ENCODE data around the gene TNFSF13.

Gene TNFSF13

DNA sequence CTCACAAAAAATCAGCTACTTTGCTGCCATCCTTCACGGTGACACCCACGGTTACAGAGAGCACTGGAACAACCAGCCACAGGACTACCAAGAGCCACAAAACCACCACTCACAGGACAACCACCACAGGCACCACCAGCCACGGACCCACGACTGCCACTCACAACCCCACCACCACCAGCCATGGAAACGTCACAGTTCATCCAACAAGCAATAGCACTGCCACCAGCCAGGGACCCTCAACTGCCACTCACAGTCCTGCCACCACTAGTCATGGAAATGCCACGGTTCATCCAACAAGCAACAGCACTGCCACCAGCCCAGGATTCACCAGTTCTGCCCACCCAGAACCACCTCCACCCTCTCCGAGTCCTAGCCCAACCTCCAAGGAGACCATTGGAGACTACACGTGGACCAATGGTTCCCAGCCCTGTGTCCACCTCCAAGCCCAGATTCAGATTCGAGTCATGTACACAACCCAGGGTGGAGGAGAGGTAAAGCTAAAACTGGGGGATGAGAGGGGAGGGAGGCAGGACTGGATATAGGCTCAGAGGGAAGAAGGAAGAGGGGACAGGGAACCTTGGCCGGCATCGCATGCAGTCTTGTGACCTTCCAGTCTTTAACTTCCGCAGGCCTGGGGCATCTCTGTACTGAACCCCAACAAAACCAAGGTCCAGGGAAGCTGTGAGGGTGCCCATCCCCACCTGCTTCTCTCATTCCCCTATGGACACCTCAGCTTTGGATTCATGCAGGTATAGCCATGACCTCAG, 21.5 kb downstream of the TNFSF13 start:
- Histone ChIP-seq H4K20me1 (ENCODE audit: insufficient read depth, low read length) (peaks cover 37% of the 10 kb centered on the region), H3K27me3 (ENCODE audit: low read depth, low read length) (no peaks in the 10 kb centered on the region), H3K4me3 (ENCODE audit: low read length) (peak overlapping the region; percentile 30), H3K79me2 (ENCODE audit: low read length) (peaks cover 63% of the 10 kb centered on the region), H3K4me1 (ENCODE audit: low read length) (peaks cover 73% of the 10 kb centered on the region), H3K9ac (ENCODE audit: low read length) (peak overlapping the region; percentile 52), H3K4me2 (ENCODE audit: low read length) (peak overlapping the region; percentile 62), H3K27ac (ENCODE audit: low read length) (peak overlapping the region; percentile 95), H2AFZ (ENCODE audit: low read depth, low read length) (no peak overlapping the region), H3K36me3 (replicated peaks; ENCODE audit: low read depth, low read length) (peaks cover 53% of the 10 kb centered on the region), H3K9me3 (ENCODE audit: insufficient read depth, low read length) (no peaks in the 10 kb centered on the region)
- TF ChIP-seq EZH2phosphoT487 (IDR thresholded peaks at IDR 0.05; ENCODE audit: low read depth), result no peak
- TF ChIP-seq CTCF (IDR thresholded peaks at IDR 0.05; ENCODE audit: low read depth, low read length), result no peak

DNA sequence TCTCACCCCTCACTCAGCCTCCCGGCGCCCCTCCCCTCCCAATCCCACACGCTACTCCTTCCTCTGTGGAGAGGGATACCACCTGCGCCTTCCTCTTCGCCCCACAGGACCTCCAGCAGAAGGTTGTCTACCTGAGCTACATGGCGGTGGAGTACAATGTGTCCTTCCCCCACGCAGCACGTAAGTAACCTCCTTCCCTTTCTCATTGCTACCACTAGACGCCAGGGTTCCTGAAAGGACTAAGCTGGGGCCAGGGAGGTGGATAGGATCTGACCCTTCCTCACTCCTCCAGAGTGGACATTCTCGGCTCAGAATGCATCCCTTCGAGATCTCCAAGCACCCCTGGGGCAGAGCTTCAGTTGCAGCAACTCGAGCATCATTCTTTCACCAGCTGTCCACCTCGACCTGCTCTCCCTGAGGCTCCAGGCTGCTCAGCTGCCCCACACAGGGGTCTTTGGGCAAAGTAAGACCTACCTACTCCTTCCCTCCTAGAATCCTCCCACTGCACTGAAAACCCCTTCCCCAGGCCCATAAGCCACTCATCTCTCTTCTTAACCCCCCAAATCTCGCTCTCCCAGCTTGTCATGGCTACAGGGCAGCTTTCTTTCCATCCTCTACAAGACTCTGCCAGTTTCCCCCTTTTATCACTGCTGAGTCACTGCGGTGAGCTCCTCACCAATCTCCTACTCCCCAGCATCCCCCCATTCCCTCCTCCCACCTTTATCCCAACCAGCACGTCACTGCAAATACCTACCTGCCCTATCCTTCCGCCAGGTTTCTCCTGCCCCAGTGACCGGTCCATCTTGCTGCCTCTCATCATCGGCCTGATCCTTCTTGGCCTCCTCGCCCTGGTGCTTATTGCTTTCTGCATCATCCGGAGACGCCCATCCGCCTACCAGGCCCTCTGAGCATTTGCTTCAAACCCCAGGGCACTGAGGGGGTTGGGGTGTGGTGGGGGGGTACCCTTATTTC, 22.3 kb downstream of the TNFSF13 start:
- no peak for TF ChIP-seq CTCF (IDR thresholded peaks at IDR 0.05; ENCODE audit: low read depth, low read length)
- TF ChIP-seq EZH2phosphoT487 (IDR thresholded peaks at IDR 0.05; ENCODE audit: low read depth), result no peak
- Histone ChIP-seq H2AFZ (ENCODE audit: low read depth, low read length) (no peak overlapping the region), H3K27ac (ENCODE audit: low read length) (no peak overlapping the region), H3K36me3 (replicated peaks; ENCODE audit: low read depth, low read length) (peaks cover 45% of the 10 kb centered on the region), H3K27me3 (ENCODE audit: low read depth, low read length) (no peaks in the 10 kb centered on the region), H3K4me2 (ENCODE audit: low read length) (no peak overlapping the region), H3K79me2 (ENCODE audit: low read length) (peaks cover 62% of the 10 kb centered on the region), H3K9me3 (ENCODE audit: insufficient read depth, low read length) (no peaks in the 10 kb centered on the region), H3K4me1 (ENCODE audit: low read length) (peaks cover 65% of the 10 kb centered on the region), H4K20me1 (ENCODE audit: insufficient read depth, low read length) (peaks cover 29% of the 10 kb centered on the region), H3K9ac (ENCODE audit: low read length) (no peak overlapping the region), H3K4me3 (ENCODE audit: low read length) (no peak overlapping the region)

DNA sequence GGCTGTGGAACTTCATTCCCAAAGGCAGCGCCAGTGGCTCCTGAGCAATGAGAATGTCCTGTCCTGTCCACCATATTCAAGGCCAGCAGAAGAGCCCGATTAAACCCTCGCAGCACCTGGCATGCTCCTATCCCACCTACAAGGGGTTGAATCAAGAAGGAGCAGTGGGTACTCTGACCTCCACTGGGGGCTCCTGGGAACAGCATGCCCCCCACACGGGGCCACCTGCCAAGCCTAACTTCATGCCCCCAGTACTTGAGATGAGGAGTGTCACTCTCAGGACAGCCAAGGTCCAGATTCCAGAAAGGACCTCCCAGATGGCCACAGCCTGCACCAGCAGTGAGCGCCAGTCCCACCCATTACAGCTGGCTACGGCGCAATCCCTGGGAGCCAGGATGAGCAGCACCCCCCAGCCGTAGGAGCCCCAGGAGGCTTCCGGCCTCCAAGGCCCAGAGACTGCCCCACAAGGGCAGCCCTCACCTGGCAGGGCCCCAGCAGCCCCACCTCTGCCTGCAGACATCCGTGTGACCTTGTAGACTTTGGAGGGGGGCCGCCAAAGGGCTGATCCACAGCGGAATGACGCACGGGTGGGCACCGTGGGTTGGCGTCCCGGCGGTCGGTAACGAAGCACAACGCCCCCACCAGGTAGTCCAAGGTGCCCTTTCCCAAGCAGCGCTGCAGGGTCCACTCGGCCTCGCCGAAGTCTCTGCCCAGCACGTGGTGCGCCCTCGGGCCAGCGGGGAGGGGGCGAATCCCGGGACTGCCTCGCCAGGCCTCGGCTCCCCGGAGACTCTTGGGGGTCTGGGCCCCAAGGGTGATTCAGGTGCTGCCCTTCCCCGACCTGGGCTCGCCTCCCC, 24.1 kb downstream of the TNFSF13 start:
- Histone ChIP-seq H3K4me2 (ENCODE audit: low read length) (peak overlapping the region; percentile 88), H3K79me2 (ENCODE audit: low read length) (peaks cover 47% of the 10 kb centered on the region), H4K20me1 (ENCODE audit: insufficient read depth, low read length) (peaks cover 11% of the 10 kb centered on the region), H2AFZ (ENCODE audit: low read depth, low read length) (no peak overlapping the region), H3K36me3 (replicated peaks; ENCODE audit: low read depth, low read length) (peaks cover 28% of the 10 kb centered on the region), H3K4me1 (ENCODE audit: low read length) (peaks cover 47% of the 10 kb centered on the region), H3K27ac (ENCODE audit: low read length) (peak overlapping the region; percentile 88), H3K4me3 (ENCODE audit: low read length) (peak overlapping the region; percentile 98), H3K9me3 (ENCODE audit: insufficient read depth, low read length) (no peaks in the 10 kb centered on the region), H3K27me3 (ENCODE audit: low read depth, low read length) (no peaks in the 10 kb centered on the region), H3K9ac (ENCODE audit: low read length) (peak overlapping the region; percentile 95; the same call in 1 of the 2 replicates)
- TF ChIP-seq CTCF (IDR thresholded peaks at IDR 0.05; ENCODE audit: low read depth, low read length), result no peak; the same call in 1 of the 2 replicates
- no peak for TF ChIP-seq EZH2phosphoT487 (IDR thresholded peaks at IDR 0.05; ENCODE audit: low read depth)
